Smooth muscle cell (in vitro differentiated cells): ENCODE results near the gene CEACAM7. TPM values are rescaled to one million over a fixed set of nuclear protein-coding genes. Genes with fewer than 3 reads are reported as not detected.

Source experiments
- DNase-seq: peaks from one replicate; lab custom pipeline; 2025; ENCODE audit not compliant: unreplicated experiment; lab: John Stamatoyannopoulos, UW
- H2AFZ ChIP-seq: fragments of 200-600 bp; sonication (generic); 2 replicates; pipeline ENCODE4 v1.6.0; 2016; ENCODE audit warnings: antibody characterized with exemption, low read depth, mild to moderate bottlenecking
- H3F3A ChIP-seq: fragments of 200-600 bp; sonication (generic); 2 replicates; pipeline ENCODE4 v1.6.0; 2017; ENCODE audit warnings: antibody characterized with exemption, low read depth
- H3K27ac ChIP-seq: fragments of 200-600 bp; sonication (generic); 2 replicates; pipeline ENCODE4 v1.5.1; 2016; ENCODE audit warnings: low read depth, mild to moderate bottlenecking
- H3K27me3 ChIP-seq: fragments of 200-600 bp; sonication (generic); 2 replicates; pipeline ENCODE4 v1.6.1; 2016; ENCODE audit warnings: low read depth, mild to moderate bottlenecking
- H3K36me3 ChIP-seq: fragments of 200-600 bp; sonication (generic); 2 replicates; pipeline ENCODE4 v1.5.1; 2016; ENCODE audit warnings: low read depth
- H3K4me1 ChIP-seq: fragments of 200-600 bp; sonication (generic); 2 replicates; pipeline ENCODE4 v1.5.1; 2016; ENCODE audit warnings: low read depth
- H3K4me2 ChIP-seq: fragments of 200-600 bp; sonication (generic); 2 replicates; pipeline ENCODE4 v1.6.0; 2016; ENCODE audit warnings: mild to moderate bottlenecking
- H3K4me3 ChIP-seq: fragments of 200-600 bp; sonication (generic); 2 replicates; pipeline ENCODE4 v1.5.1; 2016; ENCODE audit warnings: mild to moderate bottlenecking
- H3K79me2 ChIP-seq: fragments of 200-600 bp; sonication (generic); 2 replicates; pipeline ENCODE4 v1.6.0; 2016; ENCODE audit warnings: low read depth, mild to moderate bottlenecking
- H3K9ac ChIP-seq: fragments of 200-600 bp; sonication (generic); 2 replicates; pipeline ENCODE4 v1.6.0; 2016; ENCODE audit warnings: low read depth
- H3K9me3 ChIP-seq: fragments of 200-600 bp; sonication (generic); replicated peaks from 2 replicates; pipeline ENCODE4 v1.5.1; 2016; ENCODE audit warnings: low read depth
- H4K20me1 ChIP-seq: fragments of 200-600 bp; sonication (generic); 2 replicates; pipeline ENCODE4 v1.6.0; 2016; ENCODE audit warnings: low read depth
- WGBS: methylation state at CpG from one replicate; pipeline ENCODE4 v1.1.7; 2016; ENCODE audit warnings: low lambda C conversion rate; 5-methylcytosine and 5-hydroxymethylcytosine counted together
- polyA plus RNA-seq: library from polyadenylated mRNA; unstranded; fragments of >200 nt; fragmentation: Nextera tagmentation; extraction: Ambion mirVana; gene quantifications from 2 replicates; pipeline ENCODE4 v1.2.1, GENCODE V29; 2016
- total RNA-seq: library from RNA; depleted of rRNA; stranded (reverse); fragments of >200 nt; gene quantifications from 2 replicates; pipeline ENCODE4 v1.2.3, GENCODE V29; 2014
- TF ChIP-seq, protein P1 (sequence below): fragments of 200-600 bp; sonication (generic); IDR thresholded peaks from 2 replicates; pipeline ENCODE4 v1.5.1; 2017; ENCODE audit warnings: borderline replicate concordance, mild to moderate bottlenecking, antibody characterized with exemption; ENCODE audit not compliant: insufficient read depth, poor library complexity, severe bottlenecking

Gene CEACAM7
- total and polyA plus RNA-seq, 2 experiments from 2014 or later, result not detected

- H3K9ac ChIP-seq, result no peak overlapping the region
- H4K20me1 ChIP-seq, result no peaks in the 10 kb centered on the region
- no peaks in the 10 kb centered on the region for H3K4me1 ChIP-seq
- H3K4me2 ChIP-seq, result no peak overlapping the region
- H3F3A ChIP-seq, result no peaks in the 10 kb centered on the region
- no peak overlapping the region for H2AFZ ChIP-seq
- H3K79me2 ChIP-seq, result no peaks in the 10 kb centered on the region
- WGBS, result 45% methylated on average over 6 of the region's 6 CpGs
- no peaks in the 10 kb centered on the region for H3K27me3 ChIP-seq
- peaks cover 7% of the 10 kb centered on the region for H3K9me3 ChIP-seq
- no peaks in the 10 kb centered on the region for H3K36me3 ChIP-seq
- TF ChIP-seq, protein P1, sequence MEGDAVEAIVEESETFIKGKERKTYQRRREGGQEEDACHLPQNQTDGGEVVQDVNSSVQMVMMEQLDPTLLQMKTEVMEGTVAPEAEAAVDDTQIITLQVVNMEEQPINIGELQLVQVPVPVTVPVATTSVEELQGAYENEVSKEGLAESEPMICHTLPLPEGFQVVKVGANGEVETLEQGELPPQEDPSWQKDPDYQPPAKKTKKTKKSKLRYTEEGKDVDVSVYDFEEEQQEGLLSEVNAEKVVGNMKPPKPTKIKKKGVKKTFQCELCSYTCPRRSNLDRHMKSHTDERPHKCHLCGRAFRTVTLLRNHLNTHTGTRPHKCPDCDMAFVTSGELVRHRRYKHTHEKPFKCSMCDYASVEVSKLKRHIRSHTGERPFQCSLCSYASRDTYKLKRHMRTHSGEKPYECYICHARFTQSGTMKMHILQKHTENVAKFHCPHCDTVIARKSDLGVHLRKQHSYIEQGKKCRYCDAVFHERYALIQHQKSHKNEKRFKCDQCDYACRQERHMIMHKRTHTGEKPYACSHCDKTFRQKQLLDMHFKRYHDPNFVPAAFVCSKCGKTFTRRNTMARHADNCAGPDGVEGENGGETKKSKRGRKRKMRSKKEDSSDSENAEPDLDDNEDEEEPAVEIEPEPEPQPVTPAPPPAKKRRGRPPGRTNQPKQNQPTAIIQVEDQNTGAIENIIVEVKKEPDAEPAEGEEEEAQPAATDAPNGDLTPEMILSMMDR, result no peak
- H3K27ac ChIP-seq, result no peak overlapping the region
- no peak overlapping the region for H3K4me3 ChIP-seq
- DNase-seq, result no peak
Measured at GRCh38 chr19:41638641-41639081, 49.4 kb downstream of the CEACAM7 start.

GRCh38 chr19:41637484-41637883 lies 50.6 kb downstream of the CEACAM7 start:
- no peaks in the 10 kb centered on the region for H3F3A ChIP-seq
- WGBS, result 50% methylated on average over 2 of the region's 2 CpGs
- no peak overlapping the region for H2AFZ ChIP-seq

DNA sequence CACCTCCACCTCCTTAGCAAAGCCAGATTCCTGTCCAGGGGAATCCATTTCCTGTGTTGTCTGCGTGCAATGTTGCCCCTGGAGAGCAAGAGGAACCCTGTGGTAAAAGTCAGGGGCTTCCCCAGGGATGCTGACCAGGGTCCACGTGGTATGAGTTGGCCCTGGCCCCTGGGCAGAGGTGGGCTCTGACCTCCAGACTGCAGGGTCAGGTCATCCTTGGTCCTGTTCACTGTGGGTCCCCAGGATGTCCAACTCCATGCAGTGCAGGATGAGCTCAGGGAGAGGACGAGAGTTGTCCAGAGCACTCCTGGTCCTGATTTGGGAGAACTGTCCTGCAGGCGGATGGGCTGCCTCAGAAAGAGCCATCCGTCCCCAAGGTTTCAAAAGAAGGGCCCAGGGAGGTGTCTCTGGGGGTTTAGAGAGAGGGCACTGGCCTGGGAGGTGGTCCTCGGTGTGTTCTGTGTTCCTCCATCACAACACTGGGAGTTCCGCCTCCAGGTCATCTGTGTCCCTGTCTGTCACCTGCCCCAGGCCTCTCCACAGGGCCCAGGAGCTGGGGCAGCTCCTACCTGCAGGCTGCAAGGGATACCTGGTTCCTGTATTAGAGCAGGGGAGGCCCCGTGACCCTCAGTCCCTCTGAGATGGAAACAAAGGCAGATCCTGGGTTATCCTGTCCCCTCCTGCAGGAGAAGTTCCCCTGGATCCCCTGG lies 59.9 kb downstream of the CEACAM7 start:
- WGBS, result 45% methylated on average over 8 of the region's 8 CpGs
- TF ChIP-seq, protein P1, result no peak
- no peak for DNase-seq

More at GRCh38 chr19:41637484-41637883, 50.6 kb downstream of the CEACAM7 start:
- Histone ChIP-seq H3K4me1 (no peaks in the 10 kb centered on the region), H3K27ac (no peak overlapping the region), H4K20me1 (no peaks in the 10 kb centered on the region), H3K4me2 (no peak overlapping the region), H3K9ac (no peak overlapping the region), H3K36me3 (no peaks in the 10 kb centered on the region), H3K79me2 (no peaks in the 10 kb centered on the region), H3K4me3 (no peak overlapping the region), H3K9me3 (peaks cover 7% of the 10 kb centered on the region), H3K27me3 (no peaks in the 10 kb centered on the region)
- DNase-seq, result no peak
- TF ChIP-seq, protein P1, result no peak

DNA sequence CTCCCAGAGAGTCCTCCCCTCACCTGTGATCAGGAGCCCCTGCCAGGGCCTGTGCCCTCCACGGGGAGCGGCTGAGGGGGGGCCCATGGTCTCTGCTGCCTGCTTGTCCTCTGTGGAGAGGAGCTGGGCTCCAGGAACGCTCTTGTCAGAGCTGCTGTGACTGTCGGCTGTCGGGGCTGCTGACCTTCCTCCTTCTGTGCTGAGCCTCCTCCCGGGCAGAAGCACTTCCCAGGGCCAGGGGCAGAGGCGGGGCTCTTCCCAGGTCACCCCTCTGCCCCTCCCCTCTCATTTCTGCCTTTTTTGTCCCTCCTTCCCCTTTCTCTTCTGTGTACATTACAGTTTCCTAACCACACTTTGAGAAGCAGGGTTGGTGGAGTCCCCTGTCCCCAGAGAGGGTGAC lies 61.2 kb downstream of the CEACAM7 start, which contains the start of gene CEACAM4:
TSS of gene CEACAM4 (minus strand) at position 198 of the 400 bp plus-strand sequence. CDS start at position 87, 111 bp downstream.
- WGBS, result 73% methylated on average over 7 of the region's 7 CpGs
- H3K4me3 ChIP-seq, result no peak within 1 kb of the TSS
- H3K36me3 ChIP-seq, result no peaks in the 10 kb centered on the region
- H3K9ac ChIP-seq, result no peak within 1 kb of the TSS
- no peak for DNase-seq
- no peaks in the 10 kb centered on the region for H3F3A ChIP-seq
- no peak within 1 kb of the TSS for H3K27ac ChIP-seq
- no peaks in the 10 kb centered on the region for H4K20me1 ChIP-seq
- no peaks in the 10 kb centered on the region for H3K4me1 ChIP-seq
- no peaks in the 10 kb centered on the region for H3K79me2 ChIP-seq
- no peak within 1 kb of the TSS for H2AFZ ChIP-seq
- no peaks in the 10 kb centered on the region for H3K9me3 ChIP-seq
- H3K4me2 ChIP-seq, result no peak within 1 kb of the TSS
- TF ChIP-seq, protein P1, result no peak
- H3K27me3 ChIP-seq, result no peaks in the 10 kb centered on the region

More for the DNA sequence above, 59.9 kb downstream of the CEACAM7 start:
- Histone ChIP-seq H3K9me3 (no peaks in the 10 kb centered on the region), H3F3A (no peaks in the 10 kb centered on the region), H4K20me1 (no peaks in the 10 kb centered on the region), H3K4me3 (no peak overlapping the region), H3K27me3 (no peaks in the 10 kb centered on the region), H3K4me2 (no peak overlapping the region), H2AFZ (no peak overlapping the region), H3K4me1 (no peaks in the 10 kb centered on the region), H3K36me3 (no peaks in the 10 kb centered on the region), H3K79me2 (no peaks in the 10 kb centered on the region), H3K9ac (no peak overlapping the region), H3K27ac (no peak overlapping the region)
